Tibial artery (tissue), 4 donors: ENCODE data around the gene LHB.

Experiments
- DNase-seq, 2 donors: peaks; one replicate each; pipeline ENCODE4 v3.0.0-alpha.2; 2019
- H3K27ac ChIP-seq, 2 donors: fragments of 200-600 bp; sonication (generic) in 1 of 2; 1 replicate in 1 of 2; 2 replicates in 1 of 2; pipeline ENCODE4 v1.5.1; 2018 to 2019; ENCODE audit warnings: mild to moderate bottlenecking in 1 of 2
- H3K27me3 ChIP-seq, 2 donors: fragments of 200-600 bp; sonication (generic) in 1 of 2; one replicate each; pipeline versions ENCODE4 v1.5.1 to v1.6.0; 2016 to 2019
- H3K36me3 ChIP-seq, 3 donors: fragments of 200-600 bp; sonication (generic) in 2 of 3; one replicate each; pipeline ENCODE4 v1.5.1; 2016 to 2019; ENCODE audit warnings: mild to moderate bottlenecking in 2 of 3
- H3K4me1 ChIP-seq, 4 donors: fragments of 200-600 bp; sonication (generic) in 2 of 4; 1 replicate in 3 of 4; 2 replicates in 1 of 4; pipeline ENCODE4 v1.5.1; 2016 to 2019
- H3K4me3 ChIP-seq, 2 donors: fragments of 200-600 bp; sonication (generic) in 1 of 2; 1 replicate in 1 of 2; 2 replicates in 1 of 2; pipeline ENCODE4 v1.5.1; 2018 to 2019; ENCODE audit warnings: mild to moderate bottlenecking in 2 of 2
- H3K9me3 ChIP-seq, 3 donors: fragments of 200-600 bp; sonication (generic) in 1 of 3; one replicate each; pipeline ENCODE4 v1.5.1; 2016 to 2019
- CTCF ChIP-seq, 2 experiments: fragments of 200-600 bp in 1 of 2; fragments of 450-650 bp in 1 of 2; IDR thresholded peaks; one replicate each; pipeline ENCODE4 v1.5.1; 2017 to 2019; ENCODE audit warnings: antibody characterized with exemption in 2 of 2, mild to moderate bottlenecking in 1 of 2, moderate library complexity in 1 of 2
- intact Hi-C: fragments of 100-400 bp; cut with DNase I; formaldehyde crosslinking; loops from one replicate; pipeline ENCODE4 v1.15.0; 2023; ENCODE audit warnings: low total_unique reads

The LHB gene

GRCh38 chr19:49017041-49017665 lies at the start of gene LHB:
Gene LHB (minus strand): TSS chr19:49017091. CDS start chr19:49017081, 10 bp downstream.
- intact Hi-C loops: no loop called here
- no peak for TF ChIP-seq CTCF (IDR thresholded peaks at IDR 0.05)
- peak within 1 kb of the TSS; percentile 37 to 56 for H3K4me3 ChIP-seq
- peaks cover 16 to 43% (median 30%) of the 10 kb centered on the region in 3 donors for H3K36me3 ChIP-seq
- no peak for DNase-seq
- no peak within 1 kb of the TSS for H3K27ac ChIP-seq
- no peaks in the 10 kb centered on the region for H3K9me3 ChIP-seq
- peaks cover 0 to 28% (median 22%) of the 10 kb centered on the region in 4 donors for H3K4me1 ChIP-seq
- peaks cover 0 to 26% of the 10 kb centered on the region in 2 donors for H3K27me3 ChIP-seq

- H3K27me3 ChIP-seq: peaks cover 0 to 95% of the 10 kb centered on the region in 2 donors
- TF ChIP-seq CTCF (IDR thresholded peaks at IDR 0.05): no peak
Observed at GRCh38 chr19:49065905-49066512, 49.1 kb upstream of the LHB start.

GRCh38 chr19:49064768-49065611 lies 48.1 kb upstream of the LHB start, which contains the start of gene NTF4:
Gene NTF4 (minus strand): TSS chr19:49064818. CDS start chr19:49061997, 2,821 bp downstream.
- no peak for TF ChIP-seq CTCF (IDR thresholded peaks at IDR 0.05)
- Histone ChIP-seq H3K36me3 (no peaks in the 10 kb centered on the region), H3K4me3 (no peak within 1 kb of the TSS), H3K27me3 (peaks cover 0 to 85% of the 10 kb centered on the region in 2 donors), H3K27ac (no peak within 1 kb of the TSS), H3K4me1 (peaks cover 0 to 12% (median 8%) of the 10 kb centered on the region in 4 donors), H3K9me3 (no peaks in the 10 kb centered on the region)
- no peak for DNase-seq
- intact Hi-C loops: no loop called here

More at GRCh38 chr19:49065905-49066512, 49.1 kb upstream of the LHB start:
- H3K36me3 ChIP-seq: no peaks in the 10 kb centered on the region
- no peak overlapping the region for H3K27ac ChIP-seq
- intact Hi-C loops: no loop called here
- no peaks in the 10 kb centered on the region for H3K9me3 ChIP-seq
- H3K4me3 ChIP-seq: no peak overlapping the region
- no peak for DNase-seq
- peaks cover 0 to 12% (median 8%) of the 10 kb centered on the region in 4 donors for H3K4me1 ChIP-seq

GRCh38 chr19:49064029-49064629 lies 47.2 kb upstream of the LHB start:
- H3K36me3 ChIP-seq: no peaks in the 10 kb centered on the region
- H3K9me3 ChIP-seq: no peaks in the 10 kb centered on the region
- H3K4me3 ChIP-seq: no peak overlapping the region
- no peak overlapping the region for H3K27ac ChIP-seq
- H3K4me1 ChIP-seq: peaks cover 0 to 12% (median 8%) of the 10 kb centered on the region in 4 donors
- no peak for TF ChIP-seq CTCF (IDR thresholded peaks at IDR 0.05)
- peaks cover 0 to 83% of the 10 kb centered on the region in 2 donors for H3K27me3 ChIP-seq
- no peak for DNase-seq
- intact Hi-C loops: no loop called here

- no peak for TF ChIP-seq CTCF (IDR thresholded peaks at IDR 0.05)
- intact Hi-C loops: no loop called here
- Histone ChIP-seq H3K27me3 (peaks cover 0 to 79% of the 10 kb centered on the region in 2 donors), H3K27ac (no peak overlapping the region), H3K4me1 (peaks cover 0 to 33% (median 24%) of the 10 kb centered on the region in 4 donors), H3K36me3 (no peaks in the 10 kb centered on the region), H3K9me3 (no peaks in the 10 kb centered on the region), H3K4me3 (no peak overlapping the region)
- DNase-seq: no peak
Observed at GRCh38 chr19:49061445-49061844, 44.6 kb upstream of the LHB start.
